Right renal pelvis (tissue), 4 donors: ENCODE results near the gene PPP2R2C. TPM values are rescaled to one million over a fixed set of nuclear protein-coding genes. Genes with fewer than 3 reads are reported as not detected.

Source experiments
- DNase-seq, 4 donors: peaks; one replicate each; pipeline ENCODE4 v3.0.0-alpha.2; 2013; ENCODE audit warnings: low read depth in 4 of 4, low spot score in 3 of 4, missing footprints in 1 of 4
- polyA plus RNA-seq, 4 donors: library from polyadenylated mRNA; unstranded; fragments of 120-200 nt; gene quantifications; one replicate each; pipeline ENCODE4 v1.2.1, GENCODE V29; 2013; ENCODE audit not compliant: insufficient read length in 4 of 4

The PPP2R2C gene
- polyA plus RNA-seq, 4 donors: 0.30 to 0.71 (median 0.37) TPM

DNA sequence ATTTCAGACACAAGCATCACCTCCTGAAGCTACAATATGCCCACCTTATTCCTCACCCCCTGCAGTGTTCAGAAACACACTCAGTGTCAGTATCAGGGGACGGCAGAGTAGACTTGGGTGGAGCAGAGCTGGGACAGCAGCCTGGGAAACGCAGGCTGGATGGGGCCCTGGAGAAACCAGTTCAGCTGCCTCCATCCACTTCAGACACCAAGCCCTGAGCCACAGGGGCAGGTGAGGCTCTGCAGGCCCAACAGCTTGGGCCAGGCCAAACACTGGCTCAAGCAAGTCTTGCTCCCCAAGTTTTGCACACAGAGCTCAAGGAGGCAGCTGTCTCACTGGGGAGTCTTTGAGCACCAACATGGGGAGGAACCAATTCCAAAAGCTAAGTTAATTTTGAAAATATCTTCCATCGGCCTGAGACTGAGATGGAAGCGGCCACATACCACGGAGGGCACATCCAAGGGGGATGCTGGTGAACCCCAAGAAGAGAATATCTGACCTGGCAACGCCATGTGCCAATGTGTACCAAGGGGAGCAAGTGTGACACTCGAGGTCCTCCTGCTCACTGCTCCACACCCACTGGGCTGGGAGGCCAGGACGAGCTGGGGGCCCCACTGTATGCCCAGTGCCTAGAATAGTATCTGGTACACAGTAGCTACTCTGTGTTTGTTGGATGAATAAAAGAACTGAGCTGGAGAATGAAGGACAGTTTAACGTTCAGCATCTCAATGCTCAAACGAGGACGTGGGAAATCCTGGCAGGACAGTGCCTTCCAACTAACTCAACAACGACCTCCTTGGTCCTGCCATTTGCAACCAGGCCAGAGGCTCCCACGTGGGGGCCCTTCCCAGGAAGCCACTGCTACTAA is 45.6 kb downstream of the PPP2R2C start:
- no peak for DNase-seq

DNA sequence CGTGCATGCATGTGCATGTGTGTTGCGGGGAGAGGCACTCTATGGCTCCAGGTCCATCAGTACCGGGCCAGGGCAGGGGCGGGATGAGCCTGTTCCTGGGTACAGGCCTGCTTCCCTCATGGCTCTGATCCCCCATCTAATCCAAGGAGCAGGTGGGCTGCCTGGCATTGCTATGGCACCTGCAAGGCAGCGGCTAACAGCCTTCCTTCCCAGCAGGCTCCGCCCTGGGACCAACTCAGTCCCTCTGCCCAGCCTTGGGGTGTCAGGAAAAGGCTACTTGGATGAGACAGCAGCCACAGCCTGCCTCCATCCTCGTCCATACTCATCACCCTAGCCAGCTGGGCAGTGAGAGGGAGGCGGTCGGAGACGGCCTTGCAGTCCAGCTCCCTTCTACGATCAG is 46.5 kb downstream of the PPP2R2C start:
- no peak for DNase-seq

DNA sequence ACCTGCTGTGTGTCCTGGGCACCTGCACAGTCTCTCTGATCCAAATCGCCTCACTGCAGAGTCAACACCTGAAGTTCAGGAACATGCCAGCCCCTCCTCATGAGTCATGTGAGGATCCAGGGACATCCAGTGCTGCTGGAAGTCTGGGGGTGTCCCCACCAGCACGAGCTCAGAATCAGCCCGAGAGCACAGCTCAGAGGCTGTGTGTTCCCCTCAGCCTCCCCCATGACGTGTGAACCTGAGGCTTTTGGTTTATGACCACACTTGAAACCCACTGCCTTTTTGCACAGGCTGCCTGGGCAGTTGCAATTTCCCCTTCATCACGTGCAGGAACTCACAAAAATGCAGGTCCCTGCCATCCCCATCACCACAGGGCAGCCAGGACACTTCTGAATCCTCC is 47.1 kb downstream of the PPP2R2C start:
- DNase-seq: no peak

DNA sequence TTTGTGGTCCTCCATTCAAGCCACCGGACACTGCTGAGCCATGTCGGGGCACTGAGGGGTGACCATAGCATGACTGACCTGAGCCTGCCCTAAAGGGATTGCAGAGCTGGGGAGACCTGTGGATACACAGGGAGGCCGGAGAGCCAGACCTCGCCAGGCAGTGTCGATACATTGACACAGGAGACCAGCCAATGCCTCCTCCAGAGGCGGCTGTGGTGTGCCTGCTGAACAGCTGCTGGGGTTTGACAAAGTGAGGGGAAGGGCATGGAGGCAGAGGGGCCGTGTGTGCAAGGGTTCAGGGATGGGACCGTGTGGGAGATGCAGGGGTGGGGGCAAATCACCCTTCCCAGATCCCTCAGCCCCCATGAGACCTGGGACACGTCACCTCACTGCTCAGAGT is 48.0 kb downstream of the PPP2R2C start:
- no peak for DNase-seq

- DNase-seq: no peak
These were observed 48.8 kb downstream of the PPP2R2C start for GRCh38 chr4:6423575-6423974.

GRCh38 chr4:6422866-6423265 is 49.5 kb downstream of the PPP2R2C start:
- no peak for DNase-seq

DNA sequence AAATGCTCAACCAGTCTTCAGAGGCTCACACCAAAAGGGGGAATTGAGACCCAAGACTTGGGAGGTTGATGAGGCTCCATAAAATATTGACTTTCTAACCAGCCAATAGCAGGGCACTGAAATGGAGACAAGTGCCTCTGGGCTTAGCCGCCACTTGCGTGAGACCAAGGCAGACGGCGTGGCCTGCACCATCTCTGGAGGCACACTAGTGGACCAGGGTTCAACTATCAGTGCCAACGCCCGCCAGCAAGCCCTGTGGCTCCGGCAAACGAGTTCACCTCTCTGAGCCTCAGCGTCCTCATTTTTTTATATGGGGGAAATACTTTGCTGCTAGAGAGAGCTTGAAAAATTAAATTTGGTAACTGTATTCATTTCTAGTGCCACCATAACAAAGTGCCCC is 50.3 kb downstream of the PPP2R2C start:
- DNase-seq: no peak

DNA sequence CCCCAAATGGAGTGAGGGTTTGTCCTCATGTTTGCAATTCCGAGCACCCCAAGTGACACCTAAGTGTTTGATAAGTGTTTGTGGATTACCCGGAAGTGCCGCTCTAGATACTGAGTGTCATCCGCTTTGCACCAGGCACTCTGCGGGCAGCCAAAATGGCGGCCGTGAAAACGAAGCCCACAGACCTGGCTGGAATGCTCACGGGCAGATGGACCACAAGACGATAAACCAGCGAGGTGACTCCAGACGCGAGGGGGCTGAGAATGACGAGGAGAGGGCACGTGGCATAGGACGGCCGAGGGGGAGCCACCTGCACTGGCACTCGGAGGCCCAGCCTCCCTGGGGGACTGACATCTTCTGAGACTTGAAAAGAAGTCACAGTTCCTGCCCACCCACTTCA is 51.0 kb downstream of the PPP2R2C start:
- DNase-seq: no peak

- no peak for DNase-seq
These were observed 51.4 kb downstream of the PPP2R2C start for GRCh38 chr4:6420972-6421371.

GRCh38 chr4:6420036-6420435 is 52.4 kb downstream of the PPP2R2C start:
- no peak for DNase-seq

GRCh38 chr4:6419452-6420028 is 52.9 kb downstream of the PPP2R2C start:
- DNase-seq: no peak

DNA sequence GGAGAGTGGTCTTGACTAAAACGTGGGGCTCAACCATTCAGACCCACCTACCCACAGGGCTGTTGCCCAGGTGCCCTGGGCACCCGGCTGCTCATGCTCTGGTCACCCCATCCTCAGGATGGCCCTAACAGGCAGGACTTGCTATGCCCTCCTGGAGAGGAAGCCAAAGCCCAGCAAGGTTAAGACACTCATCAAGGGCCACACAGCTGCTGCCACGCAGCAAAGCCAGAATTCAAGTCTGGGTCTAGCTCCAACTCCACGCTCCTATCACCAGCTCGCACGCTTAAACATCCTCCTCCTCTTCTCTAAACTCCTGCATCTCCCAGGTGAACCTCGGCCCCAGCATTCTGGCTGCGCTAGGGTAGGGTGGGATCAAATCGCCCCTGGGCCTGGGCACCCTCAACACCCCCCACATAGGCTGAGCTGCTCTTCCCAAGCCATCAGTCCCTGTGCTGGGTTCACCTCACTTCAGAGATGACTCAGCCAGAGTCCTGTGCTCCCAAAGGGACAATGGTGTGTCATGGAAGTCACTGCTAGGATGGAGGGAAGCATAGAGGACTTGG is 54.1 kb downstream of the PPP2R2C start:
- no peak for DNase-seq

- no peak for DNase-seq
These were observed 54.8 kb downstream of the PPP2R2C start for GRCh38 chr4:6417516-6418050.

DNA sequence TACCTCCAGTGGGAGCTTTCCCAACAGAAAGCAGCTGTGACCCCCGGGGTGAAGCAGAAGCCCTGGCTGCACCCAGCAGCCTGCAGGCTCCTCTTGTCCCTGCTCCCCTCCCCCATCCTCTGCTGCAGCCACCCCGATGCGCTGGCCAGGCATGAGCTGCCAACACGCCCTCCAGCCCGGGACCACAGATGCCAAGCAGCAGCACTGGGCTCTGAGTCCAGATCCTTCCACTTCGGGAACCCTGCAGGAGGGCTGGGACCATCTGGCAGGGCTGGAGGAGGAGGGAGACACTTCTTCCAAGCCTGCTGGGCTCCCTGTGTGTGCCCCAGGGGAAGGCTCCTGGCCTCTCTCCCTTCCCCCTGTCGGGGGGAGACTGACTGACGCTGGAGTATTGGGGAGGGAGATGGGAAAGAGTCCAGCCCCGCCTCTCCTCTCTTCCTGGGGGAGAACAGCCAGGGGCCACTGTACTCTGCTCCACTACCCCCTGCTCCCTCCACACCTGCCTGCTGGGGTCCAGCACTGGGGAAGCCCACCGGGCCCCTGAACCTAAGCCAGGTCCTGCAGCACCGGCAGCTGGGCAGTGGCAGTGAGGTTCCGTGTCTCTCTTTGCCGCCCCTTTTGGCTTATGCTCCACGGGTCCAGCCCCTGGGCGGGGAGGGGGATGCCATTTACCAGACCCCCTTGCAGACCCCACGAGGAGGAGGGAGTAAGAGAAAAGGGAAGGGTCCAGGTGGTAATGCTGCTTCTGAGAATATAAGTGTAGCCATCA is 55.7 kb downstream of the PPP2R2C start:
- no peak for DNase-seq

GRCh38 chr4:6415031-6415705 is 57.2 kb downstream of the PPP2R2C start:
- no peak for DNase-seq

GRCh38 chr4:6414578-6414977 is 57.8 kb downstream of the PPP2R2C start:
- DNase-seq: no peak

DNA sequence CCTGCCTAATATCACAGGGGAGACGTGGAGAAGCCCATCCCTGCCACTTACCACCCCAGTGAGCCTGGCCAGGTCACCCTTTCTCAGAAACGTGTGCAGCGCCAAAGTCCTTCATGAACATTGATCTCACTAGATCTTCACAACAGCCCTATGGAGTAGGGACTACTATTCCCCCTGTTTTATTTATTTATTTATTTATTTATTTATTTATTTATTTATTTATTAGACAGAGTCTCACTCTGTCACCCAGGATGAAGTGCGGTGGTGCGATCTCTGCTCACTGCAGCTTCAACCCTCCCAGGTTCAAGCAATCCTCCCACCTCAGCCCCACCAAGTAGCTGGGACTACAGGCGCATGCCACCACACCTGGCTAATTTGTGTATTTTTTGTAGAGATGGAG is 61.8 kb downstream of the PPP2R2C start:
- DNase-seq: no peak

DNA sequence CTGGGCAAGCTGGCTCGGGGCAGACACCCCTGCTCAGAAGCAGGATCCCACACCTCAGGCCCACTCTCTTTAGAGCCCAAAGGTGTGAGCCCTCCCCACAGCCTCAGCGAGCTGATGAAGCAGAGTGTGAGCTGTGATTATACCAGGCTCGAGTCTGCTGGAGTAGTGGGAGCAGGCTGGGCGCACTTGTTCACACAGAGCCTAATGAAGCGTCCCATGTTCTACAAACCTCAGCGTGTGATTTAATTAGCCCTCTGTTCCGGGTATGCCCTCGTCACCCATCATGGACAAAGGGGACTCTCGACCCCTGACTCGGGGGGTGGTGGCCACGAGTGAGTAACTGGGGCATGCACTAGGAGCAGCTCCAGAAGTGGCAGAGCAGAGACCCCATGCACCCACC is 62.3 kb downstream of the PPP2R2C start:
- no peak for DNase-seq

GRCh38 chr4:6409381-6409780 is 63.0 kb downstream of the PPP2R2C start:
- no peak for DNase-seq

DNA sequence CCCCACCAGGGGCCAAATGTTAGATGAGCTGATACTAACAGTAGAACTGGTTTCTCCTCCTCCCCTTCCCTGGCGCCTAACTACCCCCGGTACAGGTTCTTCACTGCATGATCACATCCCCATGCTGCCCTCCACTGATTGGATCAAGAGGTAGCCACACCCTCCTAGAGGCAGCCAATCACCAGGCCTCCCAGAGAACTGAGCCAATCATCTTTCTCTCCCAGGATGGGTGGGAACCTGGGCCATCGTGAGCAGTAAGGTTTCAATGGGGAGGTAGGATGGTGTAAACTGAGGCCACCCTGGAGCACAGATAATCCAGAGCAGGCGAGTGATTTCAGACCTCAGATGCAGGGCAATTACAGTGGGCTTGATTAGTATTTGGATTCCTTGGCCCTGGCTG is 64.2 kb downstream of the PPP2R2C start:
- DNase-seq: no peak

DNA sequence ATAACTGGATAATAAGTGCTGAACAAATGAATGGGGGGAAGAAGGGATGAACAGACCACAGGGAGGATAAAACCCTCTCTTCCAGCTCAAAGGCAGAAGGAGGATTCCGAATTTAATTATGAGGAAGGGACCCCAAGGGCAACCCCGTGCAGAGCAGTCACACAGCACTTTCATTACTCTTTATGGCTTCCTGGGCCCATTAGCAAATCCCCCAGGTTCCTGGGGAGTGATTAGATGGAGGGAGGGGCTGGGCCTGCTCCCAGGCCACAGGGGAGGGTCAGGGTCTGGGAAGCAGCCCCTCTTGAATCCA is 67.1 kb downstream of the PPP2R2C start:
- no peak for DNase-seq
